Measurements from ENCODE around the gene CCNB1. TPM values are rescaled to one million over a fixed set of nuclear protein-coding genes. Genes with fewer than 3 reads are reported as not detected.

Gene CCNB1
- total RNA-seq, 3 donors from 2014 or later, result 5.6 to 9.4 (median 7.5) TPM

DNA sequence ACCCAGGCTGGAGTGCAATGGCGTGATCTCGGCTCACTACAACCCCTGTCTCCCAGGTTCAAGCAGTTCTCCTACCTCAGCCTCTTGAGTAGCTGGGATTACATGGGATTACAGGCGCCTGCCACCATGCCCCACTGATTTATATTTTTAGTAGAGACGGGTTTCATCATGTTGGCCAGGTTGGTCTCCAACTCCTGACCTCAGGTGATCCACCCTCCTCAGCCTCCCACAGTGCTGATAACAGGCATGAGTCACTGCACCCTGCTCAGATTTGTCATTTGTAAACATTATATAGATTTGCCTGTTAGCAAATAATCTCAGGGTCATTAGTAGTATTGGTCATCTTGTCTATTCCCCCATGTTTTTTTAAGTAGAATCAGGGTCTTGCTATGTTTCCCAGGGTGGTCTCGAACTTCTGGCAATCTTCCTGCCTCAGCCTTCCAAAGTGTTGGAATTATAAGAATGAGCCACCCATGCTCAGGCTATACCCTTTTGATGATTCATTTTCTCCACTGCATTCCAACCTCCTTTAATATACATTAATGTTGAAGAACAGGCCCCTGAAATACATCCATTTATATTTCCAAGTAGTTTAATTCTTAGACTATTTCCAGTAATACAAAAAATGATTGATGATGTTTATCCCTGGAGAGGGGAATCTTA, 39.7 kb downstream of the CCNB1 start:
- intact Hi-C loops (cut with DNase I; ENCODE audit: low total_unique reads), result no loop called here
- Histone ChIP-seq H3K4me3 (no peak overlapping the region), H3K27me3 (no peaks in the 10 kb centered on the region), H3K27ac (no peak overlapping the region), H3K4me1 (no peaks in the 10 kb centered on the region), H3K9me3 (no peaks in the 10 kb centered on the region), H3K36me3 (no peaks in the 10 kb centered on the region)
- no peak for DNase-seq (ENCODE audit: low spot score in 2 of 2)
- TF ChIP-seq POLR2AphosphoS5 (IDR thresholded peaks at IDR 0.05) (no peak), POLR2A (IDR thresholded peaks at IDR 0.05) (no peak)
- TF ChIP-seq, protein P1, sequence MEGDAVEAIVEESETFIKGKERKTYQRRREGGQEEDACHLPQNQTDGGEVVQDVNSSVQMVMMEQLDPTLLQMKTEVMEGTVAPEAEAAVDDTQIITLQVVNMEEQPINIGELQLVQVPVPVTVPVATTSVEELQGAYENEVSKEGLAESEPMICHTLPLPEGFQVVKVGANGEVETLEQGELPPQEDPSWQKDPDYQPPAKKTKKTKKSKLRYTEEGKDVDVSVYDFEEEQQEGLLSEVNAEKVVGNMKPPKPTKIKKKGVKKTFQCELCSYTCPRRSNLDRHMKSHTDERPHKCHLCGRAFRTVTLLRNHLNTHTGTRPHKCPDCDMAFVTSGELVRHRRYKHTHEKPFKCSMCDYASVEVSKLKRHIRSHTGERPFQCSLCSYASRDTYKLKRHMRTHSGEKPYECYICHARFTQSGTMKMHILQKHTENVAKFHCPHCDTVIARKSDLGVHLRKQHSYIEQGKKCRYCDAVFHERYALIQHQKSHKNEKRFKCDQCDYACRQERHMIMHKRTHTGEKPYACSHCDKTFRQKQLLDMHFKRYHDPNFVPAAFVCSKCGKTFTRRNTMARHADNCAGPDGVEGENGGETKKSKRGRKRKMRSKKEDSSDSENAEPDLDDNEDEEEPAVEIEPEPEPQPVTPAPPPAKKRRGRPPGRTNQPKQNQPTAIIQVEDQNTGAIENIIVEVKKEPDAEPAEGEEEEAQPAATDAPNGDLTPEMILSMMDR (IDR thresholded peaks at IDR 0.05), result no peak

- DNase-seq (ENCODE audit: low spot score in 2 of 2), result no peak
- no peak for TF ChIP-seq POLR2A (IDR thresholded peaks at IDR 0.05)
- TF ChIP-seq POLR2AphosphoS5 (IDR thresholded peaks at IDR 0.05), result no peak
- TF ChIP-seq, protein P1 (IDR thresholded peaks at IDR 0.05), result no peak
- no peaks in the 10 kb centered on the region for H3K9me3 ChIP-seq
- no peaks in the 10 kb centered on the region for H3K36me3 ChIP-seq
- H3K27ac ChIP-seq, result no peak overlapping the region
- H3K4me1 ChIP-seq, result no peaks in the 10 kb centered on the region
- intact Hi-C loops (cut with DNase I; ENCODE audit: low total_unique reads), result no loop called here
- no peaks in the 10 kb centered on the region for H3K27me3 ChIP-seq
- no peak overlapping the region for H3K4me3 ChIP-seq
Observed at GRCh38 chr5:69209602-69210001, 42.7 kb downstream of the CCNB1 start.

DNA sequence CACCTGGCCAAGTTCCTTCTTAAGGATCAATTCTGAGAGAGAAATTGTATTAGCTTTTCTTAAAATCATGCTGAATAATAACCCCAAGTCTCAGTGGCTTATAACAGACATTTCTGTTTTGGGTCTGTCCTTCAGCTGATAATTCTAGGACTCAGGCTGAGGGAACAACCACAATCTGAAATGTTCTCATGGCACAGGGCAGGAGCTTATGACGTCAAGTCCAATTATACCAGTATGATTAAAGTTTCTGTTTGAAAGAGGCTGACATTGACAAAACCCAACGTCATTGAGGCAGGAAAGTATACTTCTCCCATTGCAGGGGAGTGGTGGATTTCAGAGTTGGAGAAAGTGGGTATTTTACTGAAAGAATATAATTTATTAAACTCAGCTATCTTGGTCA, 44.2 kb downstream of the CCNB1 start:
- Histone ChIP-seq H3K4me3 (no peak overlapping the region), H3K9me3 (no peaks in the 10 kb centered on the region), H3K27ac (no peak overlapping the region), H3K36me3 (no peaks in the 10 kb centered on the region), H3K4me1 (no peaks in the 10 kb centered on the region), H3K27me3 (no peaks in the 10 kb centered on the region)
- TF ChIP-seq, protein P1 (IDR thresholded peaks at IDR 0.05), result no peak
- TF ChIP-seq POLR2AphosphoS5 (IDR thresholded peaks at IDR 0.05) (no peak), POLR2A (IDR thresholded peaks at IDR 0.05) (no peak)
- intact Hi-C loops (cut with DNase I; ENCODE audit: low total_unique reads), result no loop called here
- DNase-seq (ENCODE audit: low spot score in 2 of 2), result no peak

DNA sequence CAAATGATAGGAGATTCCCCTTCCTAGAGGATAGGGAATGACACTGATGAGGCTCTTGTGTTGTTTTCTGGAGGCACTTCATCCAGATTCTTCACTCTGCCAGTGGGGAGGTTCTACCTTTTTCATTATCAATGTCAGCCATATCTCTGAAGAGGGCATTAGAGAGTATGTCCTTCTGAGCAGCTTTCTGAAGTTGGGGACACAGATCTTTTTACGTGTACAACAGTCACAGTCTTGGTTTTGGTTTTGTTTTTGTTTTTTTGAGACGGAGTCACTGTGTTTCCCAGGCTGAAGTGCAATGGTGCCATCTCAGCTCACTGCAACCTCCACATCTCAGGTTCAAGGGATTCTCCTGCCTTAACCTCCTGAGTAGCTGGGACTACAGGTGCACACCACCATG, 45.1 kb downstream of the CCNB1 start:
- no peak overlapping the region for H3K27ac ChIP-seq
- no peaks in the 10 kb centered on the region for H3K36me3 ChIP-seq
- H3K4me3 ChIP-seq, result no peak overlapping the region
- no peak for DNase-seq (ENCODE audit: low spot score in 2 of 2)
- H3K4me1 ChIP-seq, result no peaks in the 10 kb centered on the region
- TF ChIP-seq POLR2A (IDR thresholded peaks at IDR 0.05), result no peak
- TF ChIP-seq, protein P1 (IDR thresholded peaks at IDR 0.05), result no peak
- no peak for TF ChIP-seq POLR2AphosphoS5 (IDR thresholded peaks at IDR 0.05)
- no peaks in the 10 kb centered on the region for H3K9me3 ChIP-seq
- intact Hi-C loops (cut with DNase I; ENCODE audit: low total_unique reads), result no loop called here
- no peaks in the 10 kb centered on the region for H3K27me3 ChIP-seq

- H3K36me3 ChIP-seq, result no peaks in the 10 kb centered on the region
- DNase-seq (ENCODE audit: low spot score in 2 of 2), result no peak
- H3K4me1 ChIP-seq, result peaks cover 0 to 2% of the 10 kb centered on the region in 2 donors
- H3K9me3 ChIP-seq, result no peaks in the 10 kb centered on the region
- TF ChIP-seq POLR2A (IDR thresholded peaks at IDR 0.05) (no peak), POLR2AphosphoS5 (IDR thresholded peaks at IDR 0.05) (no peak)
- TF ChIP-seq, protein P1 (IDR thresholded peaks at IDR 0.05), result no peak
- H3K27me3 ChIP-seq, result no peaks in the 10 kb centered on the region
- intact Hi-C loops (cut with DNase I; ENCODE audit: low total_unique reads), result no loop called here
- H3K27ac ChIP-seq, result no peak overlapping the region
- H3K4me3 ChIP-seq, result no peak overlapping the region
Observed at GRCh38 chr5:69213513-69214215, 46.7 kb downstream of the CCNB1 start.

Measured in breast epithelium (tissue), 4 donors.